ENCODE results near the gene NKX6-2.

- TF ChIP-seq CTCF (IDR thresholded peaks at IDR 0.05) (no peak), POLR2A (IDR thresholded peaks at IDR 0.05) (no peak)
Observed at GRCh38 chr10:132740588-132740987, 45.4 kb downstream of the NKX6-2 start.
